HCT116 (cell line): Measurements from ENCODE around the gene SGSM2.

Experiments used
- ATF3 ChIP-seq: IDR thresholded peaks from 2 replicates; pipeline ENCODE4 v1.6.1; 2012
- CEBPB ChIP-seq: IDR thresholded peaks from 2 replicates; pipeline ENCODE4 v1.6.1; 2012; ENCODE audit warnings: low read depth
- CTCF ChIP-seq, 3 experiments: fragments of 200-600 bp in 1 of 3; sonication (generic) in 1 of 3; IDR thresholded peaks in 2 of 3; conservative IDR thresholded peaks in 1 of 3; 2 replicates each; pipeline ENCODE4 v1.5.1; 2012 to 2017; ENCODE audit warnings: low read depth in 2 of 3, low read length in 2 of 3, antibody characterized with exemption in 1 of 3, borderline replicate concordance in 1 of 3, control low read depth in 1 of 3, mild to moderate bottlenecking in 1 of 3, mixed read lengths in 1 of 3, mixed run types in 1 of 3, moderate library complexity in 1 of 3; ENCODE audit not compliant: insufficient read depth in 1 of 3
- EGR1 ChIP-seq: IDR thresholded peaks from 2 replicates; pipeline ENCODE4 v1.6.1; 2012; ENCODE audit warnings: low read depth
- EZH2 ChIP-seq: fragments of 200-600 bp; sonication (generic); IDR thresholded peaks from 2 replicates; pipeline ENCODE4 v1.6.1; 2017; ENCODE audit warnings: antibody characterized with exemption, mixed run types
- JUND ChIP-seq: IDR thresholded peaks from 2 replicates; pipeline ENCODE4 v1.6.1; 2012
- MAX ChIP-seq: IDR thresholded peaks from 2 replicates; pipeline ENCODE4 v1.6.1; 2012
- POLR2A ChIP-seq: IDR thresholded peaks from 2 replicates; pipeline ENCODE4 v1.7.0; 2011; ENCODE audit warnings: borderline replicate concordance; ENCODE audit not compliant: insufficient read depth, insufficient read length; ENCODE audit errors: extremely low read depth
- POLR2AphosphoS5 ChIP-seq: IDR thresholded peaks from 2 replicates; pipeline ENCODE4 v1.6.1; 2011; ENCODE audit warnings: mild to moderate bottlenecking, low read depth, low read length, moderate library complexity
- RAD21 ChIP-seq: IDR thresholded peaks from 2 replicates; pipeline ENCODE4 v1.6.1; 2012; ENCODE audit warnings: low read depth, mild to moderate bottlenecking
- SIN3A ChIP-seq: IDR thresholded peaks from 2 replicates; pipeline ENCODE4 v1.6.1; 2012; ENCODE audit warnings: low read depth
- SP1 ChIP-seq: IDR thresholded peaks from 2 replicates; pipeline ENCODE4 v1.6.1; 2012; ENCODE audit warnings: low read depth
- TCF7L2 ChIP-seq: IDR thresholded peaks from 2 replicates; pipeline ENCODE4 v1.7.0; 2011; ENCODE audit warnings: borderline replicate concordance, inconsistent platforms; ENCODE audit not compliant: insufficient read depth, insufficient read length; ENCODE audit errors: extremely low read depth
- ZFX ChIP-seq: fragments of 450-650 bp; IDR thresholded peaks from 2 replicates; pipeline ENCODE4 v1.6.1; 2017

GRCh38 chr17:2289878-2290478 is 47.3 kb upstream of the SGSM2 start:
- TF ChIP-seq EGR1 (no peak), EZH2 (no peak), TCF7L2 (no peak), JUND (no peak), CTCF (IDR thresholded peaks at IDR 0.05 in 2 of 3, conservative IDR thresholded peaks at IDR 0.05 in 1 of 3; ENCODE audit: borderline replicate concordance in 1 of 3, insufficient read depth in 1 of 3, low read depth in 2 of 3, low read length in 2 of 3) (no peak), POLR2AphosphoS5 (no peak), MAX (no peak), POLR2A (no peak), ZFX (no peak), ATF3 (no peak), SP1 (no peak), CEBPB (no peak), RAD21 (no peak), SIN3A (no peak)
